ENCODE measurements around the gene SPOCD1.

The SPOCD1 gene

GRCh38 chr1:31786366-31787060, 29.3 kb downstream of the SPOCD1 start:
- no peak for DNase-seq

- DNase-seq, result no peak
Measured at GRCh38 chr1:31785947-31786290, 29.9 kb downstream of the SPOCD1 start.

GRCh38 chr1:31785020-31785946, 30.5 kb downstream of the SPOCD1 start:
- no peak for DNase-seq

- no peak for DNase-seq
Measured at GRCh38 chr1:31784356-31785019, 31.3 kb downstream of the SPOCD1 start.

GRCh38 chr1:31783846-31784245, 32.0 kb downstream of the SPOCD1 start:
- DNase-seq, result no peak

GRCh38 chr1:31782421-31783410, 33.1 kb downstream of the SPOCD1 start:
- DNase-seq, result no peak

- no peak for DNase-seq
Measured at GRCh38 chr1:31781756-31782371, 34.0 kb downstream of the SPOCD1 start.

GRCh38 chr1:31781138-31781755, 34.6 kb downstream of the SPOCD1 start:
- DNase-seq, result no peak

- DNase-seq, result no peak
Measured at GRCh38 chr1:31780632-31781031, 35.2 kb downstream of the SPOCD1 start.

GRCh38 chr1:31779687-31780086, 36.1 kb downstream of the SPOCD1 start:
- DNase-seq, result no peak

- DNase-seq, result no peak
Measured at GRCh38 chr1:31778763-31779488, 36.9 kb downstream of the SPOCD1 start.

- DNase-seq, result no peak
Measured at GRCh38 chr1:31776516-31776915, 39.3 kb downstream of the SPOCD1 start.

- DNase-seq, result no peak
Measured at GRCh38 chr1:31776032-31776431, 39.8 kb downstream of the SPOCD1 start.

GRCh38 chr1:31775210-31775999, 40.4 kb downstream of the SPOCD1 start:
- no peak for DNase-seq

- DNase-seq, result no peak
Measured at GRCh38 chr1:31774495-31774894, 41.3 kb downstream of the SPOCD1 start.

GRCh38 chr1:31773861-31774260, 42.0 kb downstream of the SPOCD1 start:
- no peak for DNase-seq

GRCh38 chr1:31772669-31773248, 43.1 kb downstream of the SPOCD1 start:
- no peak for DNase-seq

GRCh38 chr1:31771891-31772668, 43.7 kb downstream of the SPOCD1 start:
- peak; percentile 65 for DNase-seq

Data from stimulated activated CD4-positive, alpha-beta T cell treated with anti-CD3 and anti-CD28 coated beads, Interleukin-4, amount 100 ng/mL, for 24 hours (primary cell).